ENCODE data around the gene TPPP3. TPM values are rescaled to one million over a fixed set of nuclear protein-coding genes. Genes with fewer than 3 reads are reported as not detected.

Gene TPPP3
- total RNA-seq, 2 experiments from 2014 or later = not detected

- H3K4me1 Mint-ChIP-seq (ENCODE audit: low read depth) = peaks cover 9% of the 10 kb centered on the region
- intact Hi-C loops (cut with DNase I, micrococcal nuclease) = loop anchor here in 1 of 2 experiments (5.0 kb wide), 1 partner anchor 79 kb away; no protein-coding TSS in a partner anchor
- H3K36me3 ChIP-seq (ENCODE audit: insufficient read depth, low read length) = peaks cover 11% of the 10 kb centered on the region
- peaks cover 21 to 26% of the 10 kb centered on the region in 2 experiments for H3K27me3 ChIP-seq (ENCODE audit: control insufficient read depth in 1 of 2, insufficient read depth in 2 of 2, low read length in 2 of 2)
- peaks cover 17% of the 10 kb centered on the region for H3K4me1 ChIP-seq (ENCODE audit: insufficient read depth, low read length)
- DNase-seq (no peak), ATAC-seq (ENCODE audit: poor library complexity) (no peak)
- no peak overlapping the region for H3K27ac Mint-ChIP-seq
- peaks cover 13% of the 10 kb centered on the region for H3K36me3 Mint-ChIP-seq (ENCODE audit: low read depth)
- CTCF ChIA-PET = no interaction called here
- no peak for TF ChIP-seq CTCF (IDR thresholded peaks at IDR 0.05)
- POLR2A ChIA-PET = no interaction called here
- no peaks in the 10 kb centered on the region for H3K9me3 Mint-ChIP-seq
- H3K27me3 Mint-ChIP-seq = peaks cover 34% of the 10 kb centered on the region
- peaks cover 0 to 8% of the 10 kb centered on the region in 2 experiments for H3K9me3 ChIP-seq (ENCODE audit: control insufficient read depth in 1 of 2, insufficient read depth in 1 of 2, low read length in 2 of 2)
- no peak overlapping the region for H3K4me3 ChIP-seq (ENCODE audit: low read length)
- no peak overlapping the region for H3K27ac ChIP-seq (ENCODE audit: low read depth in 1 of 2, low read length in 2 of 2)
- H3K4me3 Mint-ChIP-seq = peak overlapping the region; percentile 9
Observed at GRCh38 chr16:67433131-67433719, 39.9 kb upstream of the TPPP3 start.

- no peak for DNase-seq
- H3K36me3 Mint-ChIP-seq (ENCODE audit: low read depth) = peaks cover 6% of the 10 kb centered on the region
- ChIA-PET CTCF (no interaction called here), POLR2A (no interaction called here)
- no peak for TF ChIP-seq CTCF (IDR thresholded peaks at IDR 0.05)
- intact Hi-C loops (cut with DNase I, micrococcal nuclease) = loop anchor here in 1 of 2 experiments (5.0 kb wide), 1 partner anchor 80 kb away; no protein-coding TSS in a partner anchor
- no peak for ATAC-seq (ENCODE audit: poor library complexity)
- Histone ChIP-seq H3K27ac (ENCODE audit: low read depth in 1 of 2, low read length in 2 of 2) (no peak overlapping the region), H3K36me3 (ENCODE audit: insufficient read depth, low read length) (peaks cover 5% of the 10 kb centered on the region), H3K4me1 (ENCODE audit: insufficient read depth, low read length) (peaks cover 20% of the 10 kb centered on the region), H3K9me3 (ENCODE audit: control insufficient read depth in 1 of 2, insufficient read depth in 1 of 2, low read length in 2 of 2) (peaks cover 0 to 10% of the 10 kb centered on the region in 2 experiments), H3K4me3 (ENCODE audit: low read length) (no peak overlapping the region), H3K27me3 (ENCODE audit: control insufficient read depth in 1 of 2, insufficient read depth in 2 of 2, low read length in 2 of 2) (peaks cover 28 to 32% of the 10 kb centered on the region in 2 experiments)
- peak overlapping the region; percentile 76 for H3K4me3 Mint-ChIP-seq
- H3K4me1 Mint-ChIP-seq (ENCODE audit: low read depth) = peaks cover 9% of the 10 kb centered on the region
- no peaks in the 10 kb centered on the region for H3K9me3 Mint-ChIP-seq
- H3K27ac Mint-ChIP-seq = no peak overlapping the region
- H3K27me3 Mint-ChIP-seq = peaks cover 37% of the 10 kb centered on the region
Observed at GRCh38 chr16:67432506-67432890, 39.2 kb upstream of the TPPP3 start.

GRCh38 chr16:67431775-67432505 lies 38.6 kb upstream of the TPPP3 start:
- Histone ChIP-seq H3K36me3 (ENCODE audit: insufficient read depth, low read length) (peaks cover 3% of the 10 kb centered on the region), H3K4me3 (ENCODE audit: low read length) (peak overlapping the region; percentile 12), H3K27me3 (ENCODE audit: control insufficient read depth in 1 of 2, insufficient read depth in 2 of 2, low read length in 2 of 2) (peaks cover 28 to 33% of the 10 kb centered on the region in 2 experiments), H3K27ac (ENCODE audit: low read depth in 1 of 2, low read length in 2 of 2) (no peak overlapping the region), H3K4me1 (ENCODE audit: insufficient read depth, low read length) (peaks cover 20% of the 10 kb centered on the region), H3K9me3 (ENCODE audit: control insufficient read depth in 1 of 2, insufficient read depth in 1 of 2, low read length in 2 of 2) (peaks cover 0 to 10% of the 10 kb centered on the region in 2 experiments)
- intact Hi-C loops (cut with DNase I, micrococcal nuclease) = loop anchor here in 1 of 2 experiments (5.0 kb wide), 1 partner anchor 80 kb away; no protein-coding TSS in a partner anchor
- ChIA-PET POLR2A (no interaction called here), CTCF (no interaction called here)
- no peak for ATAC-seq (ENCODE audit: poor library complexity)
- Mint-ChIP-seq H3K4me1 (ENCODE audit: low read depth) (peaks cover 9% of the 10 kb centered on the region), H3K4me3 (peak overlapping the region; percentile 76), H3K27ac (no peak overlapping the region), H3K27me3 (peaks cover 42% of the 10 kb centered on the region), H3K36me3 (ENCODE audit: low read depth) (peaks cover 4% of the 10 kb centered on the region), H3K9me3 (no peaks in the 10 kb centered on the region)
- TF ChIP-seq CTCF (IDR thresholded peaks at IDR 0.05) = no peak
- DNase-seq = no peak
